ENCODE data around the gene LRGUK. TPM values are rescaled to one million over a fixed set of nuclear protein-coding genes. Genes with fewer than 3 reads are reported as not detected.

Gene LRGUK
- total and polyA plus RNA-seq, 2 donors from 2014 or later: 0.19 to 3.8 TPM

DNA sequence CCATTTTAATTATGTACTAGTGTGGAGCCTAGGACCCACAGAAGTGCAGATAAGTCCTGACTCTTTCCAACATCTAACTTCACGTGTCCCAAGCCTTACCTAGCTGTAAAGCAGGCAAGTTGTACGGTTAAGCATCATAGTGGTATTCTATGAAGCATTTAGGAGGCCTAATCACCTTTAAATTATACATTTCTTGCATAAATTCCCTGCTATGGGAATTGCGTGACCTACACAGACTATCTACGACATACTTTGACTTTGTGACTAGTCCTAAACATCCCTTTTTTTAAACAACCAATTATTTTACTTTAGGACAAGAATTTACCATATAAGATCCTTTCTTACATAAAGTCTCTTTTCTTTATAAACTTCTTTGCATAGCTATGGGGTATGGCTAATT, 37.7 kb upstream of the LRGUK start:
- H3K4me1 ChIP-seq (ENCODE audit: control insufficient read depth in 2 of 3, insufficient read depth in 2 of 3, low read depth in 1 of 3, low read length in 3 of 3): no peaks in the 10 kb centered on the region
- TF ChIP-seq CTCF (IDR thresholded peaks at IDR 0.05; ENCODE audit: borderline replicate concordance, extremely low read depth, insufficient read depth): no peak
- no peaks in the 10 kb centered on the region for H3K36me3 ChIP-seq (ENCODE audit: control insufficient read depth in 2 of 3, insufficient read depth in 3 of 3, low read length in 3 of 3)
- H3K27me3 ChIP-seq (ENCODE audit: control insufficient read depth, insufficient read depth, low read length): no peaks in the 10 kb centered on the region
- no peak overlapping the region for H3K27ac ChIP-seq (ENCODE audit: low read depth in 2 of 2, low read length in 2 of 2)
- H3K9me3 ChIP-seq (ENCODE audit: control insufficient read depth in 2 of 3, insufficient read depth in 1 of 3, low read length in 3 of 3): peaks cover 0 to 24% (median 5%) of the 10 kb centered on the region in 3 donors
- H3K9ac ChIP-seq (ENCODE audit: low read length in 3 of 3): no peak overlapping the region
- no peak overlapping the region for H3K4me3 ChIP-seq (ENCODE audit: low read length in 3 of 3)
- FAIRE-seq (no peak), DNase-seq (no peak)
- intact Hi-C loops (cut with DNase I): no loop called here

DNA sequence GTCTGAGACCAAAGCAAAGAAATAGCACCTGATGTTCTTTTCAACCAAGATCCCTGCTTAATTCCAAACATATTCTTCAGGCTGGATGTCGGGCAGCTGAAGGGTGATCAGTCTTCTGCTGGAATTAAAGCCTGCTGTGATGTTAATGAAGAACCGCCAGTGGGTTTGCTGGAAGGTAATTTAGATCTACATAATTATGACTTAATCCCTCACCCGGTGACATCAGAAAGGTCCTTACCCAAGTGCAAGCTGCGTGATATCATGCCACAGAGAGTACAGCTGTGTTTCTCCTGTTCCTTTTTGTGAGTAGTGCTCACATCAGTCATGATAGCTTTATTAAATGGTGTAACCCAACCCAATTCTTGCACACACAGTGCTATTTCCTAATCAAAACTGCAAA, 29.1 kb upstream of the LRGUK start:
- Histone ChIP-seq H3K9ac (ENCODE audit: low read length in 3 of 3) (no peak overlapping the region), H3K4me3 (ENCODE audit: low read length in 3 of 3) (no peak overlapping the region), H3K4me1 (ENCODE audit: control insufficient read depth in 2 of 3, insufficient read depth in 2 of 3, low read depth in 1 of 3, low read length in 3 of 3) (no peaks in the 10 kb centered on the region), H3K27me3 (ENCODE audit: control insufficient read depth, insufficient read depth, low read length) (no peaks in the 10 kb centered on the region), H3K27ac (ENCODE audit: low read depth in 2 of 2, low read length in 2 of 2) (no peak overlapping the region), H3K36me3 (ENCODE audit: control insufficient read depth in 2 of 3, insufficient read depth in 3 of 3, low read length in 3 of 3) (no peaks in the 10 kb centered on the region), H3K9me3 (ENCODE audit: control insufficient read depth in 2 of 3, insufficient read depth in 1 of 3, low read length in 3 of 3) (no peaks in the 10 kb centered on the region)
- no peak for TF ChIP-seq CTCF (IDR thresholded peaks at IDR 0.05; ENCODE audit: borderline replicate concordance, extremely low read depth, insufficient read depth)
- FAIRE-seq (no peak), DNase-seq (no peak)
- intact Hi-C loops (cut with DNase I): no loop called here

DNA sequence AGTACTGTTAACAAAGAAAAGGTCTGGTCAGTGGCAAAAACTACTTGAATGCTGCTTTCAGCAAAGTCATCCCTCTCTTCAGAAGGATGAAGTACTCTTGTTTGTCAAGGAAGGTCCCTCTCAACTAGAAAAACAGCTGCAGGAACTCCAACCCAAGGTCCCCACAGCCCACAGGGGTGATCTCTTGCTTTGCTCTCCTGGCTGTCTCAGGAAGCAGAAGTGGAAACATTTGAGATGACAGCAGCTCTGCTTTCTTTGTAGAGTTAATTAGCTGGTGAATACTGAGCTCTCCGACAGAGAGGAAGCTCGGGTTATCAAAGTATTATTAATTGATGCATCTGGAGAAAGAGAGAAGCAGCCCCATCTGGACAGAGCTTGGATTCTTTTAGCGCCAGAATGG, 25.4 kb upstream of the LRGUK start:
- TF ChIP-seq CTCF (IDR thresholded peaks at IDR 0.05; ENCODE audit: borderline replicate concordance, extremely low read depth, insufficient read depth): no peak
- Histone ChIP-seq H3K9me3 (ENCODE audit: control insufficient read depth in 2 of 3, insufficient read depth in 1 of 3, low read length in 3 of 3) (no peaks in the 10 kb centered on the region), H3K4me3 (ENCODE audit: low read length in 3 of 3) (no peak overlapping the region), H3K4me1 (ENCODE audit: control insufficient read depth in 2 of 3, insufficient read depth in 2 of 3, low read depth in 1 of 3, low read length in 3 of 3) (no peaks in the 10 kb centered on the region), H3K9ac (ENCODE audit: low read length in 3 of 3) (no peak overlapping the region), H3K36me3 (ENCODE audit: control insufficient read depth in 2 of 3, insufficient read depth in 3 of 3, low read length in 3 of 3) (no peaks in the 10 kb centered on the region), H3K27ac (ENCODE audit: low read depth in 2 of 2, low read length in 2 of 2) (no peak overlapping the region), H3K27me3 (ENCODE audit: control insufficient read depth, insufficient read depth, low read length) (no peaks in the 10 kb centered on the region)
- intact Hi-C loops (cut with DNase I): no loop called here
- DNase-seq (no peak), FAIRE-seq (no peak)

DNA sequence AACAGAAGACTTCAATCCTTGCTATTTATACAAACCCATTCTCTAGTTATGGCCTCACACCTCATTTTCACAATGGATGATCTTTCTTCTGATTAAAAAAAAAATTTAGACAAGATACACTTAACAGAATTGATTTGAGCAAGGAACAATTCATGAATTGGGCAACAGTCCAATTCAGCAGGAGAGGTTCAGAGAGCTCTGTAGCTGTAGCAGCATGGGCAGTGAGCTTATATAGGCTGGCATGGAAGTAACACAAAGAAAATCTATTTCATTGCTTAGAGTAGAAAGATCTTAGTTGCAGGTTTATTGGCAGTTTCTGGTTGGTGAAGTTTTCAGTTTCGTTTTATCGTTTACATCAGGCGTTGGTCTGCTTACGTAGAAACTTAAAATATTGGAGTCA, 23.0 kb upstream of the LRGUK start:
- Histone ChIP-seq H3K36me3 (ENCODE audit: control insufficient read depth in 2 of 3, insufficient read depth in 3 of 3, low read length in 3 of 3) (no peaks in the 10 kb centered on the region), H3K9ac (ENCODE audit: low read length in 3 of 3) (no peak overlapping the region), H3K27me3 (ENCODE audit: control insufficient read depth, insufficient read depth, low read length) (no peaks in the 10 kb centered on the region), H3K4me1 (ENCODE audit: control insufficient read depth in 2 of 3, insufficient read depth in 2 of 3, low read depth in 1 of 3, low read length in 3 of 3) (no peaks in the 10 kb centered on the region), H3K4me3 (ENCODE audit: low read length in 3 of 3) (no peak overlapping the region), H3K9me3 (ENCODE audit: control insufficient read depth in 2 of 3, insufficient read depth in 1 of 3, low read length in 3 of 3) (no peaks in the 10 kb centered on the region), H3K27ac (ENCODE audit: low read depth in 2 of 2, low read length in 2 of 2) (no peak overlapping the region)
- no peak for FAIRE-seq
- no peak for TF ChIP-seq CTCF (IDR thresholded peaks at IDR 0.05; ENCODE audit: borderline replicate concordance, extremely low read depth, insufficient read depth)
- intact Hi-C loops (cut with DNase I): no loop called here
- DNase-seq: no peak

Measured in kidney (tissue), 14 donors.